GM12801 (cell line): ENCODE data around the gene SYCE3.

Experiments used
- CTCF ChIP-seq: IDR thresholded peaks from one replicate; pipeline ENCODE4 v1.5.1; 2011; ENCODE audit warnings: control low read depth; ENCODE audit not compliant: insufficient read length; ENCODE audit errors: extremely low read depth

The SYCE3 gene

GRCh38 chr22:50581950-50582492 lies 19.3 kb upstream of the SYCE3 start:
- TF ChIP-seq CTCF = no peak

GRCh38 chr22:50581031-50581949 lies 18.6 kb upstream of the SYCE3 start:
- no peak for TF ChIP-seq CTCF

- no peak for TF ChIP-seq CTCF
Measured at GRCh38 chr22:50579752-50580151, 17.0 kb upstream of the SYCE3 start.

- no peak for TF ChIP-seq CTCF
Measured at GRCh38 chr22:50578776-50579310, 16.1 kb upstream of the SYCE3 start.

- TF ChIP-seq CTCF = no peak
Measured at GRCh38 chr22:50577987-50578775, 15.5 kb upstream of the SYCE3 start, which contains the start of gene CPT1B. CPT1B (minus strand) TSS chr22:50578427; CDS start chr22:50577915, 512 bp downstream.

- TF ChIP-seq CTCF = no peak
Measured at GRCh38 chr22:50577697-50577986, 14.9 kb upstream of the SYCE3 start.
